Right atrium auricular region (tissue), 2 donors: Measurements from ENCODE around the gene PICK1. TPM values are rescaled to one million over a fixed set of nuclear protein-coding genes. Genes with fewer than 3 reads are reported as not detected.

Experiments
- DNase-seq: peaks from one replicate; pipeline ENCODE4 v3.0.0-alpha.2; 2019; ENCODE audit warnings: low spot score
- H3K27ac ChIP-seq, 2 donors: fragments of 200-600 bp; sonication (generic); 1 replicate in 1 of 2; 2 replicates in 1 of 2; pipeline ENCODE4 v1.5.1; 2016 to 2019
- H3K27me3 ChIP-seq, 2 donors: fragments of 200-600 bp; sonication (generic); one replicate each; pipeline versions ENCODE4 v1.5.1 to v1.6.0; 2017 to 2019
- H3K36me3 ChIP-seq: fragments of 200-600 bp; sonication (generic); one replicate; pipeline ENCODE4 v1.5.1; 2016
- H3K4me1 ChIP-seq, 2 donors: fragments of 200-600 bp; sonication (generic); one replicate each; pipeline versions ENCODE4 v1.5.1 to v1.6.0; 2017 to 2019
- H3K4me3 ChIP-seq, 2 donors: fragments of 200-600 bp; sonication (generic); 1 replicate in 1 of 2; 2 replicates in 1 of 2; pipeline ENCODE4 v1.5.1; 2017 to 2019; ENCODE audit warnings: mild to moderate bottlenecking in 1 of 2, moderate library complexity in 1 of 2
- H3K9me3 ChIP-seq, 2 donors: fragments of 200-600 bp; sonication (generic); one replicate each; pipeline ENCODE4 v1.5.1; 2019
- total RNA-seq, 2 donors: library from RNA; depleted of rRNA; stranded (reverse); fragments of >200 nt; gene quantifications; one replicate each; pipeline ENCODE4 v1.1.0, GENCODE V29; 2016
- TF ChIP-seq, protein P1 (sequence below), 2 donors: fragments of 200-600 bp; sonication (generic); IDR thresholded peaks; one replicate each; pipeline ENCODE4 v1.5.1; 2019; ENCODE audit warnings: antibody characterized with exemption in 2 of 2

Gene PICK1
- total RNA-seq, 2 donors from 2014 or later: 33.1 to 36.0 TPM

DNA sequence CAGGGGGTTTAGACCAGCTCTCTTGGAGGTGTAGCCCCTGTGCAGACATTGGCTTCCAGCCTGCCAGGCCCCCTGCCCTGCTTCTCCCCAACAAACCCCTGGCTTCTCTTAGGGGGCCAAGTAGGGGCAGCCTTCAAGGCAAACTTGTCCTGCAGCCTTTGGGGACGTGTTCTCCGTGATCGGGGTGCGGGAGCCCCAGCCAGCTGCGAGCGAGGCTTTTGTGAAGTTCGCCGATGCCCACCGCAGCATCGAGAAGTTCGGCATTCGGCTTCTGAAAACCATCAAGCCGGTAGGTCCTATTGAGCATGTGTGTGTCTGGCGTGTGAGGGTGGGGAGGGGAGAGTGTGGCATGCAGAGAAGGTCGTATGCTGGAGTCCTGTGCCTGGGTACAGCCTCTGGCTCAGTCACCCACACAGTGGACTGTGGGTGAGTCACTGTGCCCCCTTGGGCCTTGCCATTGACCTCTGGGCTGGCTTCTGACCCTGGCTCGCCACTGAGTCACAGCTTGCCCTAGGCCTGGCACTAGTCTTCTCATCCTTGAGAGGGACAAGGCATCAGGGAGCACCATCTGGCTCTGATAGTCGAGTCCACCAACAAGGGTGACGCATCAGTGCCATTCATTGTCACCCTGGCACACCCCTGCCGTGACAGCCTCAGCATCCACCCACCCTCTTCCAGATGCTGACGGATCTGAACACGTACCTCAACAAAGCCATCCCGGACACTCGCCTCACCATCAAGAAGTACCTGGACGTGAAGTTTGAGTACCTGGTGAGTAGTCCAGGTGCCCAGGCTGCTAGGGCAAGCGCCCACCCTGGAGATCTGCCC lies 15.3 kb downstream of the PICK1 start:
- H3K4me3 ChIP-seq: no peak overlapping the region
- DNase-seq: no peak
- H3K9me3 ChIP-seq: no peaks in the 10 kb centered on the region
- H3K27me3 ChIP-seq: no peaks in the 10 kb centered on the region
- peaks cover 28% of the 10 kb centered on the region for H3K36me3 ChIP-seq
- H3K27ac ChIP-seq: no peak overlapping the region
- TF ChIP-seq, protein P1, sequence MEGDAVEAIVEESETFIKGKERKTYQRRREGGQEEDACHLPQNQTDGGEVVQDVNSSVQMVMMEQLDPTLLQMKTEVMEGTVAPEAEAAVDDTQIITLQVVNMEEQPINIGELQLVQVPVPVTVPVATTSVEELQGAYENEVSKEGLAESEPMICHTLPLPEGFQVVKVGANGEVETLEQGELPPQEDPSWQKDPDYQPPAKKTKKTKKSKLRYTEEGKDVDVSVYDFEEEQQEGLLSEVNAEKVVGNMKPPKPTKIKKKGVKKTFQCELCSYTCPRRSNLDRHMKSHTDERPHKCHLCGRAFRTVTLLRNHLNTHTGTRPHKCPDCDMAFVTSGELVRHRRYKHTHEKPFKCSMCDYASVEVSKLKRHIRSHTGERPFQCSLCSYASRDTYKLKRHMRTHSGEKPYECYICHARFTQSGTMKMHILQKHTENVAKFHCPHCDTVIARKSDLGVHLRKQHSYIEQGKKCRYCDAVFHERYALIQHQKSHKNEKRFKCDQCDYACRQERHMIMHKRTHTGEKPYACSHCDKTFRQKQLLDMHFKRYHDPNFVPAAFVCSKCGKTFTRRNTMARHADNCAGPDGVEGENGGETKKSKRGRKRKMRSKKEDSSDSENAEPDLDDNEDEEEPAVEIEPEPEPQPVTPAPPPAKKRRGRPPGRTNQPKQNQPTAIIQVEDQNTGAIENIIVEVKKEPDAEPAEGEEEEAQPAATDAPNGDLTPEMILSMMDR (IDR thresholded peaks at IDR 0.05): no peak
- H3K4me1 ChIP-seq: peaks cover 0 to 33% of the 10 kb centered on the region in 2 donors

DNA sequence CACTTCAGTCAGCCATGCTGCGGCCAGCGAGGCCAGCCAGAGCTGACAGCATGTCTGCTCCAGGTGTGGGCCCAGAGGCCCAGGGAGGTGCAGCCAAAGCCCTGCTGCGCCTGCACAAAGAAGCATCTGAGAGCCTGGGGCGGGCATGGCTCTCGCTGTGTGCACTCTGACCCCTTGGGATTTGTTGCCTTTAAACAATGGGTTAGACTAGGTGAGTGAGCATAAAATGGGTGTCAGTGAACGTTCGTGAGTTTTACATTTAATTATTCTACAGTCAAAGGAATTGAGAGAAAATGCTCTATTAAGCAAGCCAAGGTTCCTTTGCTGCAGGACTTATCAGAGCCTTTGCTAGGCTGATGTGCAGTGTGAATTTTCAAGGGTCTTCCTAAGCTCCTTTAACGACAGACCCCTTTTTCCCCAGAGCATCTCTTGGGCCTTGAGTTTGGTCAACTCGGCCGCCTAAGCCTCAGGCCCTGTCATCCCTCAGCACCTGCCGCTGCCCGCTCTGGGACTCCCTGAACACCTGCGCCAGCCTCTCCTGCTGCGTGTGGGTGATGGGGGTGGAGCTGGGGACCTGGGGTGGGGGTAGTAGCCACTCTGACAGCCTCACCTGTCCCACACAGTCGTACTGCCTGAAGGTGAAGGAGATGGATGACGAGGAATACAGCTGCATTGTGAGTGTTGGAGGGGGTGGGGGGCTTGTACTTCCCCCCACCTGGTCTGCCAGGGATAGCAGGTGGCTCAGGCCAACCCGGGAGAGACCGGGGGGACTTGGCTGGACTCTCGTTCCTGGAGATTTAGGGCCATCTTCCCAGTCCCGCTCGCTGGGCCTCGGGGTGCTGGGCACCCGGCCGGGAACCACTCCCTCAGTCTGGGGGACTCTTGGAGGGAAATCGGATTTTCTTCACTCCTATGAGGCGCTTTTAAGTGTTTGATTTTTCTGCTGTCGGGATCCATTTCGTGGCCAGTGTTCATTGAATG lies 16.2 kb downstream of the PICK1 start:
- H3K27ac ChIP-seq: no peak overlapping the region
- DNase-seq: no peak
- no peaks in the 10 kb centered on the region for H3K9me3 ChIP-seq
- no peak overlapping the region for H3K4me3 ChIP-seq
- TF ChIP-seq, protein P1 (IDR thresholded peaks at IDR 0.05): no peak
- peaks cover 0 to 24% of the 10 kb centered on the region in 2 donors for H3K4me1 ChIP-seq
- peaks cover 28% of the 10 kb centered on the region for H3K36me3 ChIP-seq
- no peaks in the 10 kb centered on the region for H3K27me3 ChIP-seq

DNA sequence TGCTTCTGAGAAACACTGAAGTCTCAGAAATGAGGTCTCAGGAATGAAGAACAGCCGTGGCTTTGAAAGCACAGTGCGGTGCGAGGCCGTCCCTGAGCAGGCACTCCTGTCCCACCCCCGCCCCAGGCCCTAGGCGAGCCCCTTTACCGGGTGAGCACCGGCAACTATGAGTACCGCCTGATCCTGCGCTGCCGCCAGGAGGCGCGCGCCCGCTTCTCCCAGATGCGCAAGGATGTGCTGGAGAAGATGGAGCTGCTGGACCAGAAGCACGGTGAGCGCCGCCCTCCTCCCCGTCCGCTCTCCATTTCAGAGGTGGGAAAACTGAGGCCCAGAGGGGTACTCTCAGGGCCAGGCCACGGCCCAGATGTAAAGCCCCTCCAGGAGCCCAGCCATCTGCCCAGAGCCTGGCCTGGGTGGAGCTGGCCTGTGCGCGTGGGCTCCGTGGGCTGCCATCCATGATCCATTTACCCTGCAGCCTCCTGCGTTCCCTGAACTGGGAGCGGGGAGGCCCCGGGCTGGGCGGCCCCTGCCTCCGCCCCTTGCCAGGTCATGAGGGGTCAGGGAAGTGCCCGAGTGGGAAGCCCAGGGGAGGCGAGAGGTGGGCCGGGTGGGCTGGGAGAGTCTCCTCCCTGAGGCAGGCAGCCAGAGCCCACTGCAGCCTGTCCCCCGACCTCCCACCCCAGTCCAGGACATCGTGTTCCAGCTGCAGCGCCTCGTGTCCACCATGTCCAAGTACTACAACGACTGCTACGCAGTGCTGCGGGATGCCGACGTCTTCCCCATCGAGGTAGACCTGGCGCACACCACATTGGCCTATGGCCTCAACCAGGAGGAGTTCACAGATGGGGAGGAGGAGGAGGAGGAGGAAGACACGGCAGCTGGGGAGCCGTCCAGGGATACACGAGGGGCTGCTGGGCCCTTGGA lies 17.2 kb downstream of the PICK1 start:
- peaks cover 28% of the 10 kb centered on the region for H3K36me3 ChIP-seq
- TF ChIP-seq, protein P1 (IDR thresholded peaks at IDR 0.05): peak in 1 of 2 donors; percentile 33
- no peaks in the 10 kb centered on the region for H3K27me3 ChIP-seq
- no peaks in the 10 kb centered on the region for H3K9me3 ChIP-seq
- peaks cover 0 to 16% of the 10 kb centered on the region in 2 donors for H3K4me1 ChIP-seq
- no peak overlapping the region for H3K27ac ChIP-seq
- H3K4me3 ChIP-seq: no peak overlapping the region
- no peak for DNase-seq

DNA sequence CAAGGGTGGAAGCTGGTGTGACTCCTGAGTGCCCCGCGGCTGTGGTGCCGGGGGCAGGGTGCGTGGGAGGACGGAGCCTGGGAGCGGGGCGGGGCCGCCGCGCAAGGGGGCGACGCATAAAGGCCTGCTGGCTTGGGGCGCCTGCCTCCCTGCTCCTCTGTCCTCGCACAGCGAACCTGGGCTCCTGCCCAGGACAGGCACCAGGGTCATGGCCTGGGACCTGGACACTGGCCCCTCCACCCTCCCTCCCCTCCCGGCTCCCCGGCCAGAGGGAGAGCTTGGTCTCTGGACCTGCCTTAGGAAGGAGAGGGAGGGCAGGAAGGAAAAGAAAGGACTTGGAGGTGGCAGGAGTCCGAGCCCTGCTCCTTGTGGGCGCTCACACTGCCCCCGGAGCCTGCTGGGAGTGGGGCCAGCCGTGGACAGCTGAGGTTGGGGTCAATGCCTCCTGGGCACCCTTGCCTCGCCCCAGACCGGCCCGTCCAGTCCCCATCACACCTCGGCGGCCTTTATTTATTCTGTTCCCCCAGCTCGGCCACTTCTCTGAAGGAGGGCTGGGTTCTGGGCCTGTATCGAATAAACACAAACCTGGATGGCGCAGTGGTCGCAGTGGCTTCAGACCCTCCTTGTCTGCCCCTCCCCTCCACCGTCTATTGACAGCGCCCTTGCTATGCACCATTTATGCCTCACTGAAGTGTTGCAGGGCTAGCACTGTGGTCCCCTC lies 18.1 kb downstream of the PICK1 start:
- DNase-seq: no peak
- peaks cover 28% of the 10 kb centered on the region for H3K36me3 ChIP-seq

More for the DNA sequence above, 18.1 kb downstream of the PICK1 start:
- Histone ChIP-seq H3K9me3 (no peaks in the 10 kb centered on the region), H3K27me3 (no peaks in the 10 kb centered on the region), H3K27ac (no peak overlapping the region), H3K4me3 (no peak overlapping the region), H3K4me1 (peaks cover 0 to 8% of the 10 kb centered on the region in 2 donors)
- TF ChIP-seq, protein P1 (IDR thresholded peaks at IDR 0.05): no peak
